NOMO-1 treated with dmso at 0.1 percent for 144 hours (cell line): ENCODE data around the gene TUBB3.
A peak's percentile ranks its signal among the peaks of the same experiment; 100 is the strongest.
"Not testable (repeated sequence)": the region's sequence is repeated elsewhere in the genome, so short reads cannot be mapped to it uniquely, and the experiment has no call there.

ENCODE experiments used
- DNase-seq: peaks from one replicate; lab custom pipeline; 2025; ENCODE audit not compliant: unreplicated experiment; lab: John Stamatoyannopoulos, UW

Gene TUBB3

GRCh38 chr16:89962754-89963498 is 39.8 kb downstream of the TUBB3 start:
- no peak for DNase-seq

DNA sequence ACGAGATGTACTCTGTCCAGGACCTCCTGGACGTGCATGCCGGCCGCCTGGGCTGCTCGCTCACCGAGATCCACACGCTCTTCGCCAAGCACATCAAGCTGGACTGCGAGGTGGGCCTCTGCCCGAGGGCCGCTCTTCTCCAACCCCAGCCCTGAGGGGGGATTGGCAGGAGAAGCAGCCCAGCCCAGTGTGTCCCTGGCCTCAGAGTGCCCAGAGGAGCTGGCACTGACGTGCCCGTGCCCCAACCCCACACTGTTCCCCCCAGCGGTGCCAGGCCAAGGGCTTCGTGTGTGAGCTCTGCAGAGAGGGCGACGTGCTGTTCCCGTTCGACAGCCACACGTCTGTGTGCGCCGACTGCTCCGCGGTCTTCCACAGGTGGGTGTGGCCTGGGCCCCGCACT is 41.1 kb downstream of the TUBB3 start:
- DNase-seq = no peak

DNA sequence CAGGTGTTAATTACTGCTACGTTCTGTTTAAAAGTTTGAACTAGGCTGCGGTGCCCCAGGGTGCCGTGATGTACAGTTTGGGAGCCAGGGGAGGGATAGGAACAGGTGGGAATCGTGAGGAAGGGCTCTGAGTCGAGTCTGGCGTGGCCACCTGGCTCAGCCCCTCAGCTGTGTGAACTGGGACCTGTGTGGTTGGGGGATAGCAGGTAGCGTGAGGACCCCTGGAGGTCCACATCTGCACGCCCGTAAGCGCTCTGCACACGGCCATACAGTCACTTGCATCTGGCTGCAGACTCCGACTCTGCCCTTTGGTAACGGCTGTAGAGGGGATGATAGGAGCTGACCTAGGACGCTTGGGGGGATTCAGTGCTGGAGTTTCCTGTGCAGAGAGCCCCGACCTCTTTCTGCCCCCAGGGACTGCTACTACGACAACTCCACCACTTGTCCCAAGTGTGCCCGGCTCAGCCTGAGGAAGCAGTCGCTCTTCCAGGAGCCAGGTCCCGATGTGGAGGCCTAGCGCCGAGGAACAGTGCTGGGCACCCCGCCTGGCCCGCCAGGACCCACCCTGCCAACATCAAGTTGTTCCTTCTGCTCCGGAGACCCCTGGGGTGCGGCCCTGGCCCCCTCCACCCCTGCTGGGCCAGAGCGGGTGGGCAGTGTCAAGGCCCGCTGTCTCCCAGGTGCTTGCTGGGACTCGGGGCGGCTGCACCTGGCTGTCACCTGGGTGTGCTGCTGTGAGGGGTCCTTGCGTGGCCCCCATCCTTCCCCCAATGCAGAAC is 42.5 kb downstream of the TUBB3 start:
- DNase-seq = no peak

DNA sequence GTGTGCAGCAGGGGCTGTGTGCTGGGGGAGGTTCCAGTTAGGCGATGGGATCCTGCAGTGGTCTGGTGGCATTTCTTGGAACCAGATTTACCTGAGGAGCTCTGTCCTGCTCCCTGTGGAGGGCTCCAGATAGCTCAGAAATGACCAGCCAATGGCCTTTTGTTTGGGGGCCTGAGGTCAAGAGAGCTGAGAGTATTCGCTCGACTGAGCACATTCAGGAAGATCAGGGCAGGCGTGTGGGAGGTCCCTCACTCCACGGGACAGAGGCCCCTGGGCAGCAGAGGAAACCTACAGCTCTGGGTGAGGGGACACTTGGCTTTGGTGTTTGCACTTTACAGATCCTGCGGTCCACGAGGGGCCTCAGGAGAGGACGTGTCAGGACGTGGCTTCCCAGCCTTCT is 43.6 kb downstream of the TUBB3 start:
- no peak for DNase-seq

GRCh38 chr16:89967436-89967835 is 44.3 kb downstream of the TUBB3 start:
- not testable (repeated sequence) for DNase-seq

- DNase-seq = not testable (repeated sequence)
These were observed 44.9 kb downstream of the TUBB3 start for GRCh38 chr16:89968074-89968473.

GRCh38 chr16:89969741-89970410 is 46.7 kb downstream of the TUBB3 start:
- DNase-seq = peak; percentile 68

GRCh38 chr16:89971495-89972243 is 48.5 kb downstream of the TUBB3 start:
- no peak for DNase-seq

- peak; percentile 80 for DNase-seq
These were observed 49.4 kb downstream of the TUBB3 start for GRCh38 chr16:89972244-89973234.

DNA sequence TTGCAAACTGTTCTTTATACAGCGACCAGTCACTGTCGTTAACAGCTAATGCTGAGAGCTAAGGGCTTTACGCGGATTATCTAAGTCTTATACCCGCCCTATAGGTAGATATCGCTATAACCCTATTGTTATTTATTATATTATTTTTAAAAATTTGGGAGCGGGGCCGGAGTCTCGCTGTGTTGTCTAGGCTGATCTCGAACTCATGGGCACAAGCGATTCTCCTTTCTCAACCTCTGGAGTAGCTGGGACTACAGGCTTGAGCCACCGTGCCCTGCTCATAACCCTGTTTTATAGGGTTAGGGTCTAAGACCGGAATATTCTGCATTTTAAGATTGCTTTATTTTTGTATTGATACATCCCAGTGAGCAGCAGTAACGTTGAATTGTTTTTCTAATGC is 50.1 kb downstream of the TUBB3 start:
- no peak for DNase-seq

DNA sequence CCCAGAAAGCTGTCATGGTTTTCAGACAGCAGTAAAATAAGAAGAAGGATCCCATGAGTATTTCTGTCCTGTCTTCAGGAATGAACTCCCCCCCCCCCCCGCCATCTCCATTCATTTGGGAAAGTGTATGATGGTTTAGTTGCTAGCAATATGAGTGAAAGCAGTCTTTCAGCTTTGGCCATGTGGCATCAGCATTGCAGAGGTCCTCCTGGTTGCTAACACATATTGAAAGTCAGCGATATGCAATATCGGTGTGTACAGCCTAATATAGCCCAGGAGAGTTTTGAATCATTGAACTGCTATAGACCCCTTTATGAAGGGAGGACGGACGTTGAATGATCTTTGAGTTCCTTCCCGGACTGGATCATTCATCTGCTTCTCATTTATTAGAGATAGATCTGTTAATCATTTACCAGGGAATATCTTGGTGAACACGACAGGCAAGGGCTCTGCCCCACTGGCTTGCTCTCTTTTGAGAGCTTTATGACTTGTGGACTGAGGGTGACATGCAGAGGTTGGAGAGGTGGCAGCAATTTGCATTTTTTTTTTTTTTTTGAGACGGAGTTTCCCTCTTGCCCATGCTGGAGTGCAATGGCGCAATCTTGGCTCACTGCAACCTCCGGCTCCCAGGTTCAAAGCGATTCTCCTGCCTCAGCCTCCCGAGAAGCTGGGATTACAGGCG is 50.7 kb downstream of the TUBB3 start:
- DNase-seq = no peak

DNA sequence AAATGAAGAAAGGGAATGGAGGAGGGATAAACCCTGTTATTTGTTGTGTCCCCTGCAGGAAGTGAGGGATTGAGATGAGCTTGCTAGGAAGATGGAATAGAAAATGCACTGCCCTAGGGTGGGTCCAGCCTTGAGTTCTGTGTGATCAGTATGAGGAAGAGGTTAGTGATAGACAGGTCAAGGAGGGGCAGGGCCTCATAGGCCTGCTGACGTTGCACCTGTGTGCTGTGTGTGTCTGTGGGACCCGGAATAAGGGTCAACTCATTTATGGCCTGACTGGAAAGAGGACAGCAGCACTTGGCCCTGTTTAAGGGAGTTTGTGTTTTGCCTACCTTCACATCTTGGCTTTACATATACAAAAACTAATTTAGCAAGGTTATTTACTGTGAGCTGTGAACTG is 51.7 kb downstream of the TUBB3 start:
- DNase-seq = no peak

DNA sequence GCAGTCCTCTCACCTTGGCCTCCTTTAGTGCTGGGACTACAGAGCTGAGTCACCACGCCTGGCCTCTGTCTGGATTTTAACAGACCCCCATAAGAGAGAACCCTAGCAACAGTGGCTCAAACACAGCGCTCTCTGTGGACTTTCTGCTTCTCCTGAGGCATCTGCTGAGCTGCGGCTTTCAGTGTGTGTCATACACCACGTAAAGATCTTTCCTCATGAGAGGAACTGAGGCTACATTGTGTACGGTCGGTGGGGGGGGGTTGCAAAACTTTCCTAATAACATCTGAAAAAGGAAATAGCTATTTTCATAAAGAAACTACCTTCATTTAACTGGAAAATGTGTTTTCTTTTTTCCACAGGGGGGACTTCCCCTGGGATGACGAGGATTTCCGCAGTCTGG is 58.3 kb downstream of the TUBB3 start:
- no peak for DNase-seq

GRCh38 chr16:89982318-89982717 is 59.2 kb downstream of the TUBB3 start:
- no peak for DNase-seq

GRCh38 chr16:89983536-89983935 is 60.4 kb downstream of the TUBB3 start:
- DNase-seq = no peak

- no peak for DNase-seq
These were observed 61.1 kb downstream of the TUBB3 start for GRCh38 chr16:89984216-89984615.

DNA sequence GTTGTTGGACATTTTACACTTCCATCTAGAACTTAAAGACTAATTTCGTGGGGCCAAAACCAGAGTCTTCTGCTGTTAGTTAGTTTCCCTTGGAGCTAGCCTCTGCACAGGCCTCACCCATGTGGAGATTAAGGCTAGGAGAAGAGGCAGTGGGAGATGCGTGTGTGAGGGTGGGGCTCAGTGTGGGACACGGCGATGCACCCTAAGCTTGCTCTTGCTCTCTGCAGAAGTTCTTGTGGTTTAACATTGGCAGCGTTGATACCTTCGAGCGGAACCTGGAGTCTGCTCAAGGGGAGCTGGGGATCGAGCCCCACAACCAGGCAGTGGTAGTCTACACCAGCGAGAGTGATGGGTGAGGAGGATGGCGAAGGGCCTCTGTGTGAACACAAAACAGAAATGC is 62.1 kb downstream of the TUBB3 start:
- DNase-seq = no peak
